GM18873 (cell line): ENCODE measurements around the gene SLC2A10.

Experiments
- ATAC-seq: cut with Tn5 transposase; IDR thresholded peaks from one replicate; pipeline ENCODE4 v1.9.1; 2021; ENCODE audit warnings: mild to moderate bottlenecking, moderate library complexity, moderate number of reproducible peaks; ENCODE audit not compliant: unreplicated experiment, low FRiP score

Gene SLC2A10

DNA sequence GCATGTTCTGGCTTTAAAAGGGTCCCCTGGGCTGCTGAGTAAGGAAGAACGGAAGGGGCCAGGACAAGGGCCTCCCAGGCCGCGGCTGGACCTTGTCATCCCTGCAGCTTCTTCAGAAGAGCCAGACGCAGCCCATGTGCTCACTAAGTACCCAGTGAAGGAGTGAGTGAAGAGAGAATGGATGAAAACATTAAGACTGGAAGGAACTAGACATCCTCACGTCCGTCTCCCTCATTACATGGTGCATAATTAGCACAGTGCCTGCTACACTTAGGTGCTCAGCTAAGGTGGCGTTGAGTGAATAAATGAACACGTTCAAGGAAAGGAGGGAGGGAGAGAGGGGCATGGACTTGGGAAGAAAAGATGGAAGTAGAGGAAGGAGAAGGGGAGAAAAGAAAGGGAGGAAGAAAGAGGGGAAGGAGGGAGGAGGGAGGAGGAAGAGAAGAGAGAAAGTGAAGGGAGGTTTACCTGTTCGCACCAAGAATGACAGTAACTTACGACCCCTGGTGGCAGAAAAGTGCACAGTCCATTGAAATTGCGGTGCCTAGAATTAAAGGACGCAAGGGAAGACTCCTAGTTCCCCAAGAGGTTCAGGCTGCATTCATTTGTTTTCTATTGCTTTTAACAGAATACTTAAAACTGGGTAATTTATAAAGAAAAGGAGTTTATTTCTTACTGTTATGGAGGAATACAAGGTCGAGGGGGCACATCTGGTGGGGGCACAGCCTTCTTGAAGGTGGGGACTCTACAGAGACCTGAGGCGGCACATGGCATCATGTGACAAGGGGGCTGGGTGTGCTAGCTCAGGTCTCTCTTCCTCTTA lies 28.2 kb upstream of the SLC2A10 start:
- ATAC-seq: no peak

DNA sequence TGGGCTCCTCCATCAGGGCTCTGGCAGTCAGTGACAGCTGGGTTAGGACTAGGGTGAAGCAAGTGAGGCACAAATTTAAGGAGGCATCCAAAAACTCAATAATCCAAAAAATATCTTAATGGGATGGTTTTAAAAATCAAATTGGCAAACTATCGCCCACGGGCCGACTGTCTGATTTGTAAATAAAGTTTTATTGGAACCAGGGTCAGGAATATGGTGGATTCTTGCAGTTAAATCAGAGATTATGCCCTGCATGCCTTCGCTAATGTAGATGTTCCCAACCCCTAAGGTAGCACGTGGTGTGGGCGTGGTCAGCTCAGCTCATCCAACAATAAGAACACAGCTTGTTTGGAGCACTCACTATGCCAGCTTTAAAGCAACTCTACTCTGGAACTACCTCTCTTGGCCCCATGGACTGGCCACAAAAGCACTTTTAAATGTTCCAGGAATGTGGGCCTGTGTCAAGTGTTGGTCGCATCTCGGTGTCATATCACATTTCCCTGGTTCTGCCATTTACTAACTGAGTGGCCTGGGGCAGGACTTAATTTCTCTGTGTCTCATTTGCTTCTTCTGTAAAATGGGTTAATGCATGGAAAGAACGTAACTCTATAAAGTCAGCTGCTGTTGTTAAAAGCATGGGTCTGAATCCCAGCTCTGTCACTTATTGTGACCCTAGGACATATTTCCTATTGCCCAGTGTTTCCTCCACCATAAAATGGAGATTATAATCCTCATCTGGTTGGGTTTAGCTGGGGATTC lies 27.2 kb upstream of the SLC2A10 start:
- no peak for ATAC-seq

DNA sequence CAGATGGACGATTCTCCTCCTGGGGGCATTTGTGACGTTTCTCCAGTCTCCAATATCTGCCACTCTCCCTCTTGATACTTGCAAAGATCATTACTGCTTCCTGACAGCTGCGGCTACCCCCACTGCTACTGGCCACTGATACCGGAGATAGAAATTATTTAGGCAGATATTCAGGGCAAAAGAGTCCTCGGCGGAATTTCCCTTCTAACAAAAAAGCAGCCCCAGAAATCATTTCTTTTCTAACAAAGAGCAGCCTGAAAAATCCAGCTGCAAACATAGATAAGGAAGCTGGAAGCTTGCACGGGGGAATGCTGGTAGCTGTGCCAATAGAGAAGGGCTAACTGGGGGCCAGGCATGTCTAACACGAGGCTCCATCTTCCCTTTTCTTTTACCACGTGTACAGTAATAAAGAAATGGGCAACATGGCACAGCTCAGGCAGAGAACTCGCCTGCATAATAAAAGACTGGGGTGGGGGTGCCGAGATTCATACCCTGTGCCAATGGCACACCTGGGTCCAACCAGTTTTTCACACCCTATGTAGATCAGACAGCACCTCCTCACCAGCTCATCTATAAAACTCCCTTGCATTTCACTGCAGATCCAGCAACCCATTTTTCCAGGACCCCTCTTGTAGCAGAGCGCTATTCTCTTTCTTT lies 26.3 kb upstream of the SLC2A10 start:
- no peak for ATAC-seq

DNA sequence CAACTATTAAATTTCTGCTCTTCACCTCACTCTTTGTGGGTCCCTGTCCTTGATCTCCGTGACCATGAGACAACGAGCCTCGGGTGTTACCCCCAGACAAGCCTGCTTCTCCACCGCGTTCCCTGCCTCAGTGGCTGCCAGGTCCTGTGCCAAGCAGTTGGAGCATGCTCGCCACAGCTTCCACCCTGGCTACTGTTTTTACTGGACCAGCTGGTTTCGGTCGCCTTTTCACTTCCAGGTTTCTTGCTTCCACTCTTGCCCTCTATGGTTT lies 25.8 kb upstream of the SLC2A10 start:
- no peak for ATAC-seq

DNA sequence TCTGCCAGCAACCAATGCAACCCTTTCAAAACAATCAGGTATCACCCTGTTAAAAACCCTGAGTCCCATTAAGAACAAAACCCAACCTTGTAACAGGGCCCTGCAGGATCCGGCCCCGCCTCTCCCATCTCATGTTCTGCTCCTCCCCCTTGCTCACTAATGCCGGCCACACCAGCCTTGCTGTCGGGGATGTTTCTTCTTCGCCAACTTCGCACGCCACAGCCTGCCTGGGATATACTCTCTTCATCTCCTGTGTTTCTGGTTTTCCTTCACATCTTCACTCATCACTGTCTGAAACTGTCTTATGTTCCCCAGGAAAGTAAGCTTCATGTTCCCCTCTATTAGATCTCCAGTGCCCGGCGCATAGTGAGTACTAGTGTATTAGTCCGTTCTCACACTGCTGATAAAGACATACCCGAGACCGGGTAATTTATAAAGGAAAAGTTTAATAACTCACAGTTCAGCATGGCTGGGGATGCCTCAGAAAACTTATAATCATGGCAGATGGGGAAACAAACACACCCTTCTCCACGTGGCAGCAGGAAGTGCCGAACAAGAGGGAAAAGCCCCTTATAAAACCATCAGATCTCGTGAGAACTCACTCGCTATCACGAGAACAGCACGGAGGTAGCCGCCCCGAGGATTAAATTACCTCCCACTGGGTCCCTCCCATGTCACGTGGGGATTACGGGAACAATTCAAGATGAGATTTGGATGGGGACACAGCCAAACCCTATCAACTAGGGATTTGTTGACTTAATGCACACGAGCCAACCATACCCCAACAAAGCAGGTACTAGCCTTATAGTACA lies 25.3 kb upstream of the SLC2A10 start:
- ATAC-seq: no peak

DNA sequence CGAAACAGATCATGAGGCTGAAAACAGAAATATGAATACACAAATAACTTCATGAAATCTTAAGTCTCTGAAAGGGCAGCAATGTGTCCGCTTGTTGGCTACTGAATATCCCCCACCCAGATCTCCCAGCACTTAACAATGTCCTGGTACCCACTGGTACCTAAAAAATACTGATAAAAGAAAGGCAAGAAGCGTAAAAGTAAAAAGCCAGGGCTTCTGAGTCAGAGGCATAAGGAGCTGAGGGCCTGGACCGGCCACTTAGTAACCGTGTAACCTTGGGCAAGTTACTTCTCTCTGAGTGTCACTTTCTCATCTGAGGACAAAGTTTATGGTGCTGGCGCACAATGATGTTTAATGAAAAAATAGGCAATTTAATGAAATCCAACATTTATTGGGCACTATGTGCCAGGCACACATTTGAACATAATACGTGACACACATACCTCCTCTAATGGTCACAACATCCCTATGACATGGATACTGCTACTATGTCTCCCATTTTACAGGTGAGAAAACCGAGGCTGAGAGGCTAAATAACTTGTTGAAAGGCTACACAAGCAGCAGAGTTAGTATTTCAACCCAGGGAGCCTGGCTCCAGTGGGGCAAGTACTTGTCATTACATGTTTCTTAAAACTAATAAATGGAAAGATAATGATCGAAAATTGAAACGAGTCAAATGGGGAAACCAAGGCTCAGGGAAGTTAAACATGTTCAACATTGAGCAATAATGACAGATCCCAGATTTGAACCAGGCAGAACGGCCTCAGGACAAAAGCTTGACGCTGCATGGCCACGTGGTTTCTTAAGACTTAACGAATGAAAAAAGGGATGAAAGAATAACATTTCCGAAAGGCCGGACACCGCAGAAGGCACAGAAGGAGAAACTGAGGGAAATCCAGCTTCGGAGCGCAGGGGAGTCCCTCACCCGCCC lies 21.0 kb upstream of the SLC2A10 start:
- ATAC-seq: no peak

DNA sequence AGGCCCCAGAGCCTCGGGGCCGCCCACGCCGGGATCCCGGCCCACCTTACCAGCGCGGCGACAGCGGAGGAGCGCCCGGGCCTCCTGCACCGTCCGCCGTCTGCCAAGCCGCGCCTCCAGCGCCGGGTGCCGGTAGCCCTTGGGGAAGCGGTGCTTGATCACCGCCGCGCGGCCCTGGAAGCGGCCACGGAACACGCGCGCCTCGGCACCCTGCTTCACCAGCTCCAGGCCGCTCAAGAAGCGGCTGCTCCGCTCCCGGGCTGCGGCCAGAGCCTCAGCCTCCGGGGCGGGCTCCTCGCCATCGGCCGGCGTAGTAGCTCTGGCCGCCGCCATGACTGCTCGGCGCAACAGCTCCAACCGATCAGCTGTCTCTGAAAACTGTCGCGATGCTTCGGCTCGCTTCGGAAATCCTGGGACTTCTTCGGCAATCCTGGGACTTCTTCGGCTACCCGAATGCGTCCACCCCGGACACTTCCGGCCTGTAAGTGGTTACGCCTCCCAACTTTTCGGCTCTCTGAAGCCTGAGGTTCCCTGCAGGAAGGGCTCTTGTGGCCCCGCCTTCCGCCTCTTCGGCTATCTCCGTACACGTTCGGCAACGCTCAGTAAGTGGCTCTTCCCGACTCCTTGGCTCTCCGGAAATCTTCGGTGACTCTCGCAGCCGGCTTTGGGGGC lies 20.2 kb upstream of the SLC2A10 start, which contains the start of gene TP53RK:
TP53RK (minus strand) TSS at position 363 of the 672 bp plus-strand sequence; CDS start at position 333, 30 bp downstream.
- peak; percentile 93 for ATAC-seq

DNA sequence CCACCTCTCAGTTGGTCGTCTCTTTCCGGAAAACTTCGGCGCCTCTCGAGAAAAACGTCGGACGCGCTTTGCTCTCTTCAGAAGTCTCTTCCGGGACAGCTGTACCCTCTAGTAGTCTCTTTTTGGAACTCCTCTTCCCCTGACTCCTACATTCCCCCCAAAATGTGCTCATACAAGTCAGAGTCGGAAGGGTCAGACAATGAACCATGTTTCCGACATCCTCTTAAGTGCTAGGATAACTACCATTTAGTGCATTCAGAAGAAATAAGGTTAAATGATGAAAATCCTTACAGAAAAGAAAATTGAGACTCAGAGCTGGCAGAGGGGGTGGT lies 19.7 kb upstream of the SLC2A10 start:
- ATAC-seq: no peak

DNA sequence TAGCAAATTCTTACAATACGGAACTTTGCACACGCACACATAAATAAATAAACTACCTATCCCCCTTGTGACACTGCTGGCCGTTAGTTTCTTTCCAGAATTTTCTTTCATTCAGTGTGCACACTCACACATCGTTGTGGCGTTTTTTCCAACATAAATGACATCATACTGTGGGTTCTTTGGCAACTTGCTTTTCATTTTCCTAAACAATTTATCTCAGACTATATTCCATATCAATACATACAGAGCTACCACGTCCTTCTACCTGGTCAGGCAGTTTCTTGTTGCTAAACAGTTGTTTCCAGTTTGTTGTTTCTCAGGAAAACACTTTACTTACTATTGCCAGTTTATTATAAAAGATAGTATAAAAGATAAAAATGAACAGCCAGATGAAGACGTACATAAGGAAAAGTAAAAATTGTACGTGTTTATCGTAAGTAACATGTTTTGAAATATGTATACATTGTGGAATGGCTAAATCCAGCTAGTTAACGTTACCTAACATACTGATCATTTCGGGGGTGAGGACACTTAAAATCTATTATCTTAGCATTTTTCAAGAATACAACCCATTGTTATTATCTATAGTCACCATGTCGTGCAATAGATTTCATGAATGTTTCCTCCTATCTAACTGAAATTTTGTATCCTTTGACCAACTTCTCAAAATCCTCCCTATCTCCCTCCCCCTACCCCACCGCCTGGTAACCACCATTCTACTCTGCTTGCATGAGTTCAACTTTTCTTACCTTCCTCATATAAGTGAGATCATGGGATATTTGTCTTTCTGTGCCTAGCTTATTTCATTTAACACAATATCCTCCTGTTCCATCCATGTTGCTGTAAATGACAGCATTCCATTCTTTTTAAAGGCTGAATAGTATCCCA lies 19.0 kb upstream of the SLC2A10 start:
- no peak for ATAC-seq

DNA sequence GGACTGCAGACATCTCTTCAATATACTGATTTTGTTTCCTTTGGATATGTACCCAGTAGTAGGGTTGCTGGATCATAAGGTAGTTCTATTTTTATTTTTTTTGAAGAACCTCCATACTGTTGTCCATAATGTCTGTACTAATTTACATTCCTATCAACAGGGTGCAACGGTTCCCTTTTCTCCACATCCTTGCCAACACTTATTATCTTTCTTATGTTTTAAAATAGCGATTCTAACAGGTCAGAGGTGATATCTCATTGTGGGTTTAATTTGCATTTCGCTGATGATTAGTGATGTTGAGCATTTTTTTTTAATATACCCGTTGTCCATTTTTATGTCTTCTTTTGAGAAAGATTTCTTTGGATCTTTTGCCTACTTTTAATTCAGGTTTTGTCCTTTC lies 18.3 kb upstream of the SLC2A10 start:
- no peak for ATAC-seq

DNA sequence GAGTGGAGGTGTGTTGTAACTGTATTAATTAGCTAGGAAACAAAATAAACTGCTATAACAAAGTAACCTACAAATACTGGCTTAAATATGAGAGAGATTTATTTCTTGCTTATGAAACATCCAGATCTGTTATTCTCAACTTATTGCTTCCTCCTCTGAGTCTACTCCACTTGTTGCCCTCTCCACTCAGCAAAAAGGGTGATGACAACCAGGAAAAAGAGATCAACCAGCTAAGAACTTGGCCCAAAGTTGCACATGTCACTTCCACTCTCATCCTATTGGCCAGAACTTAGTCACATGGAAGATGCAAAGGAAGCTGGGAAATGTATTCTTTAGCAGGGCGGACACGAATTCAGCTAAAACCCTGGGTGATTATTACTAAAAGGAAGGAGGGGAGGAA lies 15.0 kb upstream of the SLC2A10 start:
- ATAC-seq: no peak

DNA sequence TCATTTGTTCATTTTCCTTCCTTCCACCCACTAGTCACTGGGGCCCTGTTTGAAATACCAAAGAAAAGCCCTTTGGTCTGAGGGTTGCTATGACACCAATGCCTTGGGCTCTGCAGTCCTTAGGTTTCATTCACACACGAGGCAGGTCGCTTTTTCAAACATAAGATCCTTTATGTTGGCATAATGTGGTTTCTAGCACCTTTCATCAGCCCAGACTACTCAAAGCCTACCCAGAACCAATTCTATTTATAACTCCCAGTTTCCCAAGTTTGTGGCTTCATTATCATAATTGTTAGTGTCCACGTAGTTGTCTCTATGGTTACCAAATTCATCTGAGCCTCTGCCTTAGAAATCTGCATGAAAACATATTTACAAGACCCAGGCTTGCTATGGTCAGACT lies 13.6 kb upstream of the SLC2A10 start:
- no peak for ATAC-seq

DNA sequence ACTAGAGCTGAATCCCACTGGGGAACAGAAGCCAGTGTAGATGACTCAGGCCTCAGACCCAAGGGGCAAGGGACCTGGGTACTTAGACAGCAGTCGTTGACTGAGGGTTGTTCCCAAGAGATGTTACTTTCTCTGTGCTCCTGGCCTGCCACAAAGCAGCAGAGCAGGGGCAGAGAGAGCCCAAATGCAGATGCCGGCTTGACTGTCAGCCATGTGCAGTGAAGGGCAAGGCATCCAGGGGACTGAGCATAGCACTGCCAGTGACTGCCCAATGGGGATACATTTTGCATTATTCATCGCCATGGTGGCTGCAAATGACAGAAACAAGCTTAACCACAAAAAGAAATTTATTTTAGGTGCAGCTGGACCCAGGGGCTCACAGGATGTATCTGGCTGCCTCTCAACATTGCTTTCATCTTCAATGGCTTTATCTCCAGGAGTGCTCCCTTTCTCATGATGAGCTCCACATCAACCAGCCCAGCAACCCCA lies 12.6 kb upstream of the SLC2A10 start:
- no peak for ATAC-seq

DNA sequence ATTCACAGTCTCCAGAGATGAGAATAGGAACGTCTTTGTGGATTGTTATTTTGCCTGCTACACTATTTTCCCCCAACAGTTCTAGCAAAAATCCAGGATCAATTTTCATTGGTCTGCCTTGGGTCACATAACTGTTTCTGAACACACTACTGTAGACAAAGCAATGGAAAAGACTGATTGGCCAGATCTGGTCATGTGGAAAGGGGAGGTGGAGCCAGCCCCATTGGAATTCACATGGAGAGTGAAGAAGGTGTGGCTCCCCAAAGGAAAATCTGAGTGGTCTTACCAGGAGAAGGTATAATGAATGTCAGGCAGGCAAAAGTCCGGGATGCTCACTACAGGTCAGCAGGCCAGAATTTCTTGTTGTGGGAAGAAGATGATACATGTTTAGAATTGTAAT lies 10.7 kb upstream of the SLC2A10 start:
- ATAC-seq: no peak

DNA sequence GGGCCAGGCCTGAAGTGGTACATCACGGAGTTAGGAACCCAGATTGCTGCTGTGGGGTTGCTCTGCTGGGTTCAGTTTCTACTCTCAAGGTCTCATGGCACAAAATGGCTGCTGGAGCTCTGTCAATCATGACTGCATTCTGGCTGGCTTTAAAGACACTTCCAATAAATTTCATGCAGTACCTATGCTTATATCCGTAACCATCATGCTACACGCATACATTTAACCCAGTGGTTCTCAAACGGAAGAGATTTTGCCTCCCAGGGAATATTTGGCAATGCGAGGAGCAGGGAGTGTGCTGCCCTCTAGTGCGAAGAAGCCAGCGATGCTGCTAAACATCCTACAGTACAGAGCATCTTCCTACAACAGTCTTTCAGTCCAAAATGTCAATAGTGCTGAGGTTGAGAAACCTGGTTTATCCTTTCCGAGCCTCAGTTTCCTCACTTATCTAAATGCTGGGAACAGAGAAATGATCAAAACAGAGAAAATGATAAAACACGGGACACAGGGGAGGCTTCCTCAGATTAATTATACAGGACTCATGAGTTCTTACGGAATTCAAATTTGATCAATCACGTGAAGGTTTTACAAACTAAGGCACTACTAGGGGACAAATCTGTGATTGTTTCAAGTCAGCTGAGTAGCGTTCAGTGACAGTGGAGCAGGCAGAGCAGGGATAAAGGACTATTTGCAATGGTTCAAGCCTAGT lies 9.6 kb upstream of the SLC2A10 start:
- ATAC-seq: no peak

DNA sequence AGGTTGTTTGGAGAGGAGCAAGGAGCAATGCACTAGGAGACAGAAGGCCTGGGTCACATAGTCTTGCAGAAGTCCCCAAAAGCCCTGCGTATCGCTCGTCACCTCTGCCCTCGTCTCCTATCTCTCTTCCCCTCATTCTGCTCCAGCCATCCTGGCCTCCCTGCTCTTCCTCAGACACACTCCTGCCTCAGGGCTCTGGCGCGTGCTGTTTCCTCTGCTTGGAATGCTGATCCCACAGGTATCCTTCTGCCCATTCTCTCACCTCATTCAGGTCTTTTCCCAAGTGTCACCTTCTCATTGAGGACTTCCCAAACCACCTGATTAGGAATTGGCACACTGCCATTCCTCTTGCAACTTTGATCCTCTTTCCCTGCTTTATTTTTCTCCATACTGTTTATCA lies 9.0 kb upstream of the SLC2A10 start:
- no peak for ATAC-seq

DNA sequence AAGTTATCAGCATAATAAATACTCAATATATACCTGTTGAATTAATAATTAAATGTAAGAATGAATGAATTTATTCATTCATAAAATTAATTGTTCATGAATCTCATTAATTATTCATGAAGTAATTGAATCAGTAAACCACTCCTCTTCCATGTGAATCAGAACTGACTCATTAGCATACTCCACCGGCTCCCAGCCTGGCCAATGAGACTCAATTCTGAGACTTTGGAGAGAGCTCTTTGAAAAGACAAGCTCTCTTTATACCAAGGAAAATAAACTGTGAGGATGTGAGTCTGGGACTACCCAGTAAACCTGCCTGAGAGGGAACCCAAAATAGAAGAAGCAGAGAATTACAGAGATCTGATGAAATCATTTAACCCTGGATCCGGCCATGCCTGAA lies 8.4 kb upstream of the SLC2A10 start:
- no peak for ATAC-seq

DNA sequence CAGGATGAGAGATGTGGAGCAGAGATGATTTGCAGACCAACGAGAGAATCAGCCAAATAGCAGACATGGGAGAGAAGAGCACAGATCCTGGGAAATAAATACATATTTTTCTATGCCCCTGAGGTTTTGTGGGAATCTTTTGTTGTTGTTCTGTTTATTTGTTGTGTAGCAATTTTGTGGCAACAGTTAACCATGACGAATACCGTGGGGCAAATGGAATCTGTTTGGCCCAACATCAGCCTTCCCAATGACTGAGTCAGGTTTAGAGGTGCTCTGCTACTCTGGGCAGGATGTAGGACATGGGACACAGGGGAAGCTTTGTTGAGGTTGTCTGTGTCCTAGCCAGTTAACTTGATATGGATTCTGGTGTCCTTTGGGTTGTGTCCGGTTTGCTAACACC lies 7.9 kb upstream of the SLC2A10 start:
- ATAC-seq: no peak
